NK-92 (cell line): Measurements from ENCODE around the gene VPS51.
"Not testable (repeated sequence)": the region's sequence is repeated elsewhere in the genome, so short reads cannot be mapped to it uniquely, and the experiment has no call there.

Experiments
- DNase-seq: peaks from one replicate; lab custom pipeline; 2025; ENCODE audit not compliant: unreplicated experiment; lab: John Stamatoyannopoulos, UW

The VPS51 gene

GRCh38 chr11:65118097-65118837, 22.3 kb downstream of the VPS51 start:
- no peak for DNase-seq

GRCh38 chr11:65118891-65119669, 23.1 kb downstream of the VPS51 start:
- DNase-seq: not testable (repeated sequence)

GRCh38 chr11:65119670-65119995, 23.6 kb downstream of the VPS51 start:
- DNase-seq: no peak

- DNase-seq: no peak
Observed at GRCh38 chr11:65120831-65121230, 24.8 kb downstream of the VPS51 start.

- no peak for DNase-seq
Observed at GRCh38 chr11:65121447-65121864, 25.4 kb downstream of the VPS51 start.

- peak; percentile 89 for DNase-seq
Observed at GRCh38 chr11:65121865-65122696, 26.1 kb downstream of the VPS51 start, which contains the start of the genes FAU and MRPL49. Gene FAU (minus strand): TSS chr11:65122134. CDS start chr11:65121813, 321 bp downstream. Gene MRPL49 (plus strand): TSS chr11:65122321. CDS start chr11:65122347, 26 bp downstream.

GRCh38 chr11:65124480-65125196, 28.6 kb downstream of the VPS51 start:
- no peak for DNase-seq

GRCh38 chr11:65125197-65126056, 29.4 kb downstream of the VPS51 start:
- DNase-seq: no peak

GRCh38 chr11:65126624-65127274, 30.7 kb downstream of the VPS51 start:
- DNase-seq: no peak

GRCh38 chr11:65127473-65128181, 31.6 kb downstream of the VPS51 start:
- no peak for DNase-seq

GRCh38 chr11:65128182-65129145, 32.5 kb downstream of the VPS51 start:
- no peak for DNase-seq

- no peak for DNase-seq
Observed at GRCh38 chr11:65129649-65130441, 33.8 kb downstream of the VPS51 start.

- DNase-seq: no peak
Observed at GRCh38 chr11:65130631-65131416, 34.8 kb downstream of the VPS51 start.

GRCh38 chr11:65131417-65131776, 35.4 kb downstream of the VPS51 start:
- no peak for DNase-seq

- no peak for DNase-seq
Observed at GRCh38 chr11:65131895-65132237, 35.9 kb downstream of the VPS51 start.
